Measurements from ENCODE around the gene THAP2. TPM values are rescaled to one million over a fixed set of nuclear protein-coding genes. Genes with fewer than 3 reads are reported as not detected.

THAP2 gene
- total RNA-seq, 1 donor from 2014 or later, result 5.7 TPM

GRCh38 chr12:71648537-71648936, 15.6 kb upstream of the THAP2 start:
- no peak overlapping the region for H3K4me3 Mint-ChIP-seq
- no peaks in the 10 kb centered on the region for H3K27me3 Mint-ChIP-seq
- peaks cover 18% of the 10 kb centered on the region for H3K4me1 Mint-ChIP-seq
- DNase-seq, result no peak
- intact Hi-C loops (cut with micrococcal nuclease), result no loop called here
- H3K36me3 Mint-ChIP-seq (ENCODE audit: low read depth), result peaks cover 41% of the 10 kb centered on the region
- H3K27ac Mint-ChIP-seq, result peak overlapping the region; percentile 34
- H3K9me3 Mint-ChIP-seq, result no peaks in the 10 kb centered on the region

- Mint-ChIP-seq H3K36me3 (ENCODE audit: low read depth) (peaks cover 33% of the 10 kb centered on the region), H3K4me3 (no peak overlapping the region), H3K27ac (no peak overlapping the region), H3K27me3 (no peaks in the 10 kb centered on the region), H3K9me3 (no peaks in the 10 kb centered on the region), H3K4me1 (peaks cover 15% of the 10 kb centered on the region)
- intact Hi-C loops (cut with micrococcal nuclease), result no loop called here
- no peak for DNase-seq
These were observed 14.7 kb upstream of the THAP2 start for GRCh38 chr12:71649401-71649800.

GRCh38 chr12:71652656-71653055, 11.4 kb upstream of the THAP2 start:
- intact Hi-C loops (cut with micrococcal nuclease), result no loop called here
- Mint-ChIP-seq H3K27me3 (no peaks in the 10 kb centered on the region), H3K9me3 (no peaks in the 10 kb centered on the region)

GRCh38 chr12:71653137-71653536, 11.0 kb upstream of the THAP2 start:
- H3K27ac Mint-ChIP-seq, result no peak overlapping the region
- H3K4me1 Mint-ChIP-seq, result peaks cover 28% of the 10 kb centered on the region
- no peaks in the 10 kb centered on the region for H3K27me3 Mint-ChIP-seq
- H3K36me3 Mint-ChIP-seq (ENCODE audit: low read depth), result peaks cover 25% of the 10 kb centered on the region
- intact Hi-C loops (cut with micrococcal nuclease), result no loop called here
- DNase-seq, result no peak
- H3K9me3 Mint-ChIP-seq, result no peaks in the 10 kb centered on the region
- no peak overlapping the region for H3K4me3 Mint-ChIP-seq

More at GRCh38 chr12:71652656-71653055, 11.4 kb upstream of the THAP2 start:
- H3K27ac Mint-ChIP-seq, result no peak overlapping the region
- H3K36me3 Mint-ChIP-seq (ENCODE audit: low read depth), result peaks cover 23% of the 10 kb centered on the region
- H3K4me3 Mint-ChIP-seq, result no peak overlapping the region
- no peak for DNase-seq
- H3K4me1 Mint-ChIP-seq, result peaks cover 26% of the 10 kb centered on the region

GRCh38 chr12:71654200-71654599, 9.9 kb upstream of the THAP2 start:
- H3K9me3 Mint-ChIP-seq, result no peaks in the 10 kb centered on the region
- intact Hi-C loops (cut with micrococcal nuclease), result no loop called here
- H3K27me3 Mint-ChIP-seq, result no peaks in the 10 kb centered on the region
- peaks cover 29% of the 10 kb centered on the region for H3K36me3 Mint-ChIP-seq (ENCODE audit: low read depth)
- H3K4me3 Mint-ChIP-seq, result no peak overlapping the region
- H3K27ac Mint-ChIP-seq, result no peak overlapping the region
- H3K4me1 Mint-ChIP-seq, result peaks cover 29% of the 10 kb centered on the region
- DNase-seq, result no peak

- H3K9me3 Mint-ChIP-seq, result no peaks in the 10 kb centered on the region
- H3K36me3 Mint-ChIP-seq (ENCODE audit: low read depth), result peaks cover 31% of the 10 kb centered on the region
- peak overlapping the region; percentile 2 for H3K27ac Mint-ChIP-seq
- H3K4me1 Mint-ChIP-seq, result peaks cover 35% of the 10 kb centered on the region
- peak overlapping the region; percentile 65 for H3K4me3 Mint-ChIP-seq
- no peaks in the 10 kb centered on the region for H3K27me3 Mint-ChIP-seq
- no peak for DNase-seq
- intact Hi-C loops (cut with micrococcal nuclease), result loop anchor here (1.0 to 5.0 kb wide), 2 partner anchors 8 to 38 kb away; partner anchors contain the start of gene ZFC3H1
These were observed 8.6 kb upstream of the THAP2 start for GRCh38 chr12:71655495-71655894.

- intact Hi-C loops (cut with micrococcal nuclease), result loop anchor here (1.0 to 5.0 kb wide), 2 partner anchors 7 to 39 kb away; partner anchors contain the start of gene ZFC3H1
- peak overlapping the region; percentile 2 for H3K27ac Mint-ChIP-seq
- H3K4me1 Mint-ChIP-seq, result peaks cover 35% of the 10 kb centered on the region
- H3K4me3 Mint-ChIP-seq, result peak overlapping the region; percentile 65
- no peaks in the 10 kb centered on the region for H3K27me3 Mint-ChIP-seq
- no peaks in the 10 kb centered on the region for H3K9me3 Mint-ChIP-seq
- no peak for DNase-seq
- H3K36me3 Mint-ChIP-seq (ENCODE audit: low read depth), result peaks cover 31% of the 10 kb centered on the region
These were observed 8.2 kb upstream of the THAP2 start for GRCh38 chr12:71655907-71656306.

GRCh38 chr12:71656740-71657139, 7.4 kb upstream of the THAP2 start:
- DNase-seq, result no peak
- Mint-ChIP-seq H3K9me3 (no peaks in the 10 kb centered on the region), H3K36me3 (ENCODE audit: low read depth) (peaks cover 32% of the 10 kb centered on the region), H3K27ac (no peak overlapping the region), H3K4me3 (peak overlapping the region; percentile 45), H3K27me3 (no peaks in the 10 kb centered on the region), H3K4me1 (peaks cover 36% of the 10 kb centered on the region)
- intact Hi-C loops (cut with micrococcal nuclease), result loop anchor here (5.0 kb wide), 1 partner anchor 39 kb away; no protein-coding TSS in a partner anchor

GRCh38 chr12:71661977-71662530, 2.0 kb upstream of the THAP2 start:
- H3K9me3 Mint-ChIP-seq, result peaks cover 2% of the 10 kb centered on the region
- no peaks in the 10 kb centered on the region for H3K27me3 Mint-ChIP-seq
- no peak for DNase-seq
- H3K4me1 Mint-ChIP-seq, result peaks cover 30% of the 10 kb centered on the region
- intact Hi-C loops (cut with micrococcal nuclease), result loop anchor here (1.0 to 2.0 kb wide), 2 partner anchors 20 to 1923 kb away; partner anchors contain the start of gene RAB3IP
- peak overlapping the region; percentile 97 for H3K4me3 Mint-ChIP-seq
- H3K36me3 Mint-ChIP-seq (ENCODE audit: low read depth), result peaks cover 44% of the 10 kb centered on the region
- H3K27ac Mint-ChIP-seq, result peak overlapping the region; percentile 99

- intact Hi-C loops (cut with micrococcal nuclease), result loop anchor here (1.0 to 2.0 kb wide), 5 partner anchors 8 to 1924 kb away; partner anchors contain the start of genes RAB3IP and TBC1D15
- H3K27ac Mint-ChIP-seq, result peak overlapping the region; percentile 99
- H3K4me3 Mint-ChIP-seq, result peak overlapping the region; percentile 97
- peaks cover 30% of the 10 kb centered on the region for H3K4me1 Mint-ChIP-seq
- peaks cover 44% of the 10 kb centered on the region for H3K36me3 Mint-ChIP-seq (ENCODE audit: low read depth)
- H3K9me3 Mint-ChIP-seq, result peaks cover 6% of the 10 kb centered on the region
- H3K27me3 Mint-ChIP-seq, result no peaks in the 10 kb centered on the region
- DNase-seq, result peak; percentile 90
These were observed 1.1 kb upstream of the THAP2 start for GRCh38 chr12:71662849-71663560.

- H3K4me1 Mint-ChIP-seq, result peaks cover 21% of the 10 kb centered on the region
- no peaks in the 10 kb centered on the region for H3K27me3 Mint-ChIP-seq
- peak overlapping the region; percentile 97 for H3K4me3 Mint-ChIP-seq
- no peak for DNase-seq
- H3K9me3 Mint-ChIP-seq, result peaks cover 6% of the 10 kb centered on the region
- peak overlapping the region; percentile 99 for H3K27ac Mint-ChIP-seq
- intact Hi-C loops (cut with micrococcal nuclease), result loop anchor here (1.0 kb wide), 2 partner anchors 22 to 91 kb away; partner anchors contain the start of gene TMEM19
- H3K36me3 Mint-ChIP-seq (ENCODE audit: low read depth), result peaks cover 29% of the 10 kb centered on the region
These were observed 449 bp downstream of the THAP2 start for GRCh38 chr12:71664411-71665089.

- peaks cover 18% of the 10 kb centered on the region for H3K4me1 Mint-ChIP-seq
- intact Hi-C loops (cut with micrococcal nuclease), result no loop called here
- peak overlapping the region; percentile 99 for H3K27ac Mint-ChIP-seq
- H3K36me3 Mint-ChIP-seq (ENCODE audit: low read depth), result peaks cover 26% of the 10 kb centered on the region
- peaks cover 6% of the 10 kb centered on the region for H3K9me3 Mint-ChIP-seq
- peak overlapping the region; percentile 97 for H3K4me3 Mint-ChIP-seq
- DNase-seq, result no peak
- H3K27me3 Mint-ChIP-seq, result no peaks in the 10 kb centered on the region
These were observed 976 bp downstream of the THAP2 start for GRCh38 chr12:71665090-71665463.

GRCh38 chr12:71666259-71666658, 2.2 kb downstream of the THAP2 start:
- peaks cover 6% of the 10 kb centered on the region for H3K9me3 Mint-ChIP-seq
- H3K27me3 Mint-ChIP-seq, result no peaks in the 10 kb centered on the region
- no peak overlapping the region for H3K27ac Mint-ChIP-seq
- no peak for DNase-seq
- H3K4me1 Mint-ChIP-seq, result peaks cover 17% of the 10 kb centered on the region
- intact Hi-C loops (cut with micrococcal nuclease), result no loop called here
- peaks cover 23% of the 10 kb centered on the region for H3K36me3 Mint-ChIP-seq (ENCODE audit: low read depth)
- H3K4me3 Mint-ChIP-seq, result no peak overlapping the region

GRCh38 chr12:71671311-71671710, 7.2 kb downstream of the THAP2 start:
- H3K27ac Mint-ChIP-seq, result no peak overlapping the region
- DNase-seq, result no peak
- H3K4me1 Mint-ChIP-seq, result peaks cover 10% of the 10 kb centered on the region
- H3K9me3 Mint-ChIP-seq, result peaks cover 6% of the 10 kb centered on the region
- H3K4me3 Mint-ChIP-seq, result no peak overlapping the region
- intact Hi-C loops (cut with micrococcal nuclease), result no loop called here
- H3K36me3 Mint-ChIP-seq (ENCODE audit: low read depth), result peaks cover 7% of the 10 kb centered on the region
- peaks cover 2% of the 10 kb centered on the region for H3K27me3 Mint-ChIP-seq

Measured in activated CD4-positive, alpha-beta T cell treated with anti-CD3 and anti-CD28 coated beads, Interleukin-2, amount 10 ng/mL, durations not matched to agents 24 days and 14 days (primary cell).